ENCODE results near the gene ADGRL1.

ADGRL1 gene

DNA sequence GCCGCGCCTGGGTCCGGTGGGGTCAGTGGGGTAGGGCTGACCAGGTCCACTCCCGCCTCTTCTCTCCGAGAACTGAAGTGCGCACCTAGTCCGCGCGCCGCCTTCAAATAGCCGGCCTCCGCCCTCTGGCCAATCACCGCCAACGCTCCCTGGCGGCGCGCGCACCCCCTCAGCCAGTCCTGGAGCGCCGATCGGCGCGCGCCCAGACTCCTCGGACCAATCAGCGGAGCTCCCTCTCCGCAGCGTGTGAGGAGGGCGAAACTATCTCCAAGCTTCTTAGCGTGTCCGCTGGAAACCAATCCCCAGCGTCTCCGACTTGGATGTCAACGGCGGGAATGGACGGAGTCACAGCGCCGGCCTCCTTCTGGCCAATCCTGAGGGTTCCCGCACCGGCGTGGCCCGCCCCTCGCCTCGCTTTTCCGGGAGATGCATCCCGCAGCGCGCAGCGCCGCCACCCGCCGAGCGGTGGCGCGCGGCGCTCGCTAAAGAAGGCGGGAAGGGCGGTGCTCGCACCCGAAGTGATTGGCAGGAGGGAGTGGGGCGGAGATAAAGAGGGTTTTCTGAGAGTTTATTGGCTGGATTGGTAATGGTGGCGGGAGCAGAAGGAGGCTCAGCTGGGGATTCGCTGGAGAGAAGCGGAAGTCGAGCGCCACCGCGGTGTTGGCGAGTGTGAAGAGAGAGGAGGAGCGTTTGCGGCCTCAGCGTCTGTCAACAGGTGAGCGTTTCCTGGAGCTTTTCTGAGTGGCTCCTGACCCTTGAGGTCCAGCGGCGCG is 69.3 kb downstream of the ADGRL1 start, which contains the start of gene ASF1B:
ASF1B (minus strand) TSS at position 81 of the 773 bp plus-strand sequence. CDS start 133 bp downstream, outside the sequence.
- DNase-seq = peak; percentile 99

- DNase-seq = no peak
Observed at GRCh38 chr19:14135985-14136508, 69.9 kb downstream of the ADGRL1 start.

DNA sequence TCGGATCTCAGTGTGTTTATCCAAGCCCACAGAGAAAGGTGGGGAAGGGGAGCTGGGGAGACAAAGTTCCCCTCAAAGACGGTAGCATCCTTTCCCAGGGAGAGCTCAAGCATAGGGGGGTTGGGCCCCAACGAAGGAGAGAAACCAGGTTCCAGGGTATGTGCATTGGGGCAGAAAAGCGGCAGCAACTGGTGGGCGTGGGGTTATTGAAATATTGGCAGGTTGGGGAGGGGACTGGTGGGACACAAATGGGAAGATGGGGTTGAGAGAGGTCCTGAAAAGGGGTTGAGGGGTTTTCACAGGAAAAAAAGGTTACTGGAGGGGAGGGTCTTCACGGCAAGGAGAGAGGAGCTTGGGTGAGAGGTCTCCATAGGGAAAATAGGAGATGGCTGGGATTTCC is 70.6 kb downstream of the ADGRL1 start:
- no peak for DNase-seq

DNA sequence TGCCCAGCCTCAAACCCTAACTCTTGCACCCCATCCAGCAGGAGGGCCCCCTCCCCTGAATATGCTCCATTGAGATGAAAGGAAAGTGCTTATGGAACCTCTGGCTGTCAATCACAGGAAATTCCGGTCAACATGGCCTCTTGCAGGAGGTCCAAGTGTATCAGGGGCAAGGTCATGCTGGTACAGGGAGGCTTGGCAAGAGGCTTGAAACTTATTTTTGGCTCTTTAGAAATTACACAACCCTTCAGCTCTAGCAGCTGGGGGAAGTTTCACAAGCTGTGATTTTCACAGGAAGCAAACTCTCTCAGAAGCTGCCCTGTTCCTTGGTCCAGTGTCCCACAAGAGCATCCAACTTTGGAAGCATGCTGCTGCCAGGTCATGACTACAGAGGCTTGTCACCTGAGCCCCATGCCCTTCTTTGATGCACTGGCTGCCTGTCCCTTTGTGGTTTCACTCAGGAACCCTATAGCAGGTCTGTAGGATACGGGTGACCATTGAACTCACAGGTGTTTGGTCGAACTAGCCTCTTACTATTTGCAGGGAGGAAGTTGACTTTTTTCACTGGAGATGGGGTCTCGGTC is 78.0 kb downstream of the ADGRL1 start:
- DNase-seq = no peak

DNA sequence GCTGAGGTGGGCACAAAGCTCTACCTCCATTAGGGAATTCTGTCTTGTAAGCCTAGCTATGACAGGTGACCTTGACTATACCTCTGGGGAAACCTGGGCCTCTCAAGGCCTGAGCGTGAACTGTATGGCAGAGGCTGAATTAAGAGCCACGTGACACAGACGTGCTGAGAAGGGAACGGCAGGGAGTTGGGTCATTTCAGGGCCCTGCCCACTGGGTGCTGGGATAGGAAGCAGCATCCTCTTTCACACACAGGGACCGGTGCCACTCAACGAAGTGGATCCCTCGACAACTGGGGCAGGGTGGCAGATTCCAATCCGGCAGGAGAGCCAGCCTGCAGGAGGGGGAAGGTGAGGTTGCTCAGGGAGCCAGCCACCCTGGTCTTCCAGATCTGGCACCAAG is 78.8 kb downstream of the ADGRL1 start:
- DNase-seq = no peak

DNA sequence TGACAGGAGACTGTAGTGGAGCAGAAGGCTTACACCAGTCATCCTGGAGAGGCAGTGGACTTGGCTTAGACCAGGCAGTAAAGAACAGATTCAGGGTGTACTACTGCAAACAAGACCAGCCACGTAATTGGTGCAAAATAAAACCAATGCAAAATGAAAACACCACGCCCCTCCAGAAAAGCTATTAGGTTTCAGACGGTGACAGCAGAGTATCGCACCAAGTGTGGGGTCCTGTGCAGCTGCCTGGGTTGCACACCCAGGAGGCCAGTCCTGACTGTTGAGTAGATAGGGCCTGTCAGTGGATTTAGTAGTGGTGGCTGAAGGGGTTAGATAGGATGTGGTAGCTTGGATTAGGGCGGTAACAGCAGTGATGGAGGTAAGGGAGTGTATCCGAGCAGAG is 83.0 kb downstream of the ADGRL1 start:
- DNase-seq = no peak

- no peak for DNase-seq
Observed at GRCh38 chr19:14120497-14120780, 85.5 kb downstream of the ADGRL1 start.

GRCh38 chr19:14119644-14120496 is 86.1 kb downstream of the ADGRL1 start:
- DNase-seq = no peak

DNA sequence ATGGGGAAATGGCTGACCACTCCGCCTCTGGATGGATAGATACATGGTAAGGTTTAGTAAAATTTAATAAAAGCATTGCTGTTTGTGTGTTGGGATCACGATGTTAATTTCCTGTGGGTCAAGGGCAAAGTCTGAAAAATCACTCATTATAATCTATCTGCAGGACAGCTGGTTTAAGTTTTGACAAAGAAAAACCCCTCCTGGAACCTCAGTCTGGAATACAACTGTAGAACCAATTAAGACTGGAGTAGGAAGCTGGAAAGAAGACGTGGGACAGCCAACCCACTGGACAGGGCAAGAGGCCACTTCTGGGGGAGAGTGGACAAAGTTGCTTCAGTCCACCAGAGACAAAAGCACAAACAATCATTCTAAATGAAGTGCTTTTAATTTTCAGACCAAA is 86.8 kb downstream of the ADGRL1 start:
- DNase-seq = no peak

GRCh38 chr19:14118165-14119051 is 87.6 kb downstream of the ADGRL1 start:
- peak; percentile 60 for DNase-seq

- DNase-seq = peak; percentile 99
Observed at GRCh38 chr19:14117668-14118164, 88.3 kb downstream of the ADGRL1 start, which contains the start of gene PRKACA. Gene PRKACA (minus strand): TSS chr19:14117762. CDS start chr19:14117547, 215 bp downstream.

DNA sequence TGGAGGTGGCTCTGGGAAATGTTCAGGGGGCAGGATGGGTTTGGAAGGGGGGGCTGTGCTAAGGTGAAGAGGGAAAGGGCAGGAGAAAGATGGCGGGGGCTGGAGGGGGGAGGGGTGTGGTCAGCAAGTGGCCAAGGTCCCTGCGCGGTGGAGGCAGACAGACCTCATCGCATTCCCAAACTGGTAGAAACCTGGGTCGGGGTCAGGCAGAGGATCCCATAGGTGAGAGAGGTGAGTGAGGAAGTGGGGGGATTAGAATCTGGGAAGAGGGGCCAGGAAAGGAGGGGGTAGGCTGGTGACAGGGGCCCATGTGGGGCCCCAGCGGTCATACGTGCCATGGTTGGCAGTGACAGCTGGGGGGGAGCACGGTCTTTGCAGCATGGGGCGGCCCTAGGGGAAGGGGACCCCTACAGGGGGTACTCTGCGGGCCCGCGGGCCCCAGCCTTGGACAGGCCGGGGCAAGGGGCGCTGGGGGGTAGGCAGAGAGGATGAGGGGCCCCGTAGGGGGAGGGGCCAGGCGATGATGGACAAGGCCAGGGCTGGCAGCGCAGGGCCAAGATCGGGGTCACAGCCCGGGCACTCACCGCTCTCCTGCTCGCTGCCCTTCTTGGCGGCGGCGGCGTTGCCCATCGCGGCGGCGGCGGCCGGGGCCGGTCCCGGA is 88.9 kb downstream of the ADGRL1 start:
- DNase-seq = peak; percentile 12

- no peak for DNase-seq
Observed at GRCh38 chr19:14116525-14116917, 89.4 kb downstream of the ADGRL1 start.

DNA sequence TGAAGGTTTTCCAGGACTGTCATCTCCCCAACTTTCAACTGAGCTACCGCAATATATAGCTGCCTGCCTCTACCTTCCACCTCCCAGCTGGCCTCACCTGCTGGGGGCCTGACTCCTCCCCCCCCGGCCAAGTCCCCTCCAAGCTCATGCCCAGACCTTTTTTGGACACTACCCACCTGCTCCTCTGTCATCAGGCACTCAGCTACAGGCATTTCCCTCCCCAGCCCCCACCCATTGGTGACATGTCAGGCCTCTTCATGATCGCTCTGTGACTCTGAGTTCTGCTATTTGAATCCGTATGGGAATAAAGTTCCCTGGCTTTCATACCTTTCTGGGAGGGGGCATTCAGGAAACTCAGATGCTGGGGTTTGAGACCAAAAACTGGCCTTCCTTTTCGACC is 90.2 kb downstream of the ADGRL1 start:
- DNase-seq = no peak

DNA sequence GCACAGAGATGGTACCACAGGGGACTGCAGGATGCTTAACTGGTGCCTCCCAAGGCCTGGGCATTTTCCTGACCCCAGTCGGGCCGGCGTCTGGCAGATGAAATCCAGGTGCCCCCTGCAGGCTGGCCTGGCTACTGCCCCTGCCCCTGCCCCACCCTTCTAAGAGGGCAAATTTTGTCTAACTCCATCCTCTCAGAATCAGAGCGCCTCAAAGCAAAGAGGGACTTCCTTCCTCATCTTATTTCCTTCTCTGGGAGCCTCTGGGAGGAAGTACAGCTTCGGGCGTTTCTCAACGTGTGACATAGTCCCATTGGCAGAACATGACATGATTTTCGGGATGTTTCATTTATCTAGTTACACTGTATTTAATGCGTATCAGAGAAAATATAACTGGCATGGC is 91.1 kb downstream of the ADGRL1 start:
- DNase-seq = peak; percentile 65

GRCh38 chr19:14114439-14114838 is 91.5 kb downstream of the ADGRL1 start:
- DNase-seq = no peak

DNA sequence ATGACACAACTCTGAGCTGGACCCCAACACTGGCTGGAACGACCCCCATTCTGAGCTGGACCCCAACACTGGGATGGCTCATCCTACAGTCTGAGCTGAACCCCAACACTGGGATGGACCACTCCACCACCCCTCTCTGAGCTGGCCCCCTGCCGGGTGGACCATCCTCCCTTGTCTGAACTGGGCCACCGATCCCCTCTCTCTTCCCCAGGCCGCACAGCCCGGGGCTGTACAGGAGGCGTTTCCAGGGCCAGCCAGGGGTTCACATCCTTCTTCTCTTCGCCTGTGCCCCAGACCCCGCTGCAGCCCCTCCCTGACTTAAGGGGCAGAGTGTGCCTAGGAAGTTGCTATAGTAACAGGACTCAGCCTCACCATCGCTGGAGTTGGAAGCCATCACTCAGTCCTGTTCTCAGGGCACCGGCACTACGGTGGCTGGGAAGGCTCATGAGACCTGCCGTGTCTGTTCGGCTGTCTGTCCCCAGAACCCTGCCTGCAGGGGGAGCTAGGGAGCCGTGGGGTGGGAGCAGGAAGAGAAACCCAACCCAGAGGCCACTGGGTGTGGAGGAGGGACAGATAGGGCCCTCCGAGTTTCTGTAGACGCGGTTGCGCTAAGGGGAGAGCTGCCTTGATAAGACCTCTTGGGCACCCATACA is 92.1 kb downstream of the ADGRL1 start:
- DNase-seq = peak; percentile 51

- no peak for DNase-seq
Observed at GRCh38 chr19:14112809-14113385, 93.1 kb downstream of the ADGRL1 start.

GRCh38 chr19:14112051-14112808 is 93.7 kb downstream of the ADGRL1 start:
- no peak for DNase-seq

GRCh38 chr19:14111486-14111885 is 94.5 kb downstream of the ADGRL1 start:
- DNase-seq = no peak

All from CD4-positive, alpha-beta T cell treated with Interleukin-10 for 1 hour (primary cell).